ENCODE results near the gene SH3RF2.

The SH3RF2 gene

GRCh38 chr5:145922059-145922458, 14.3 kb upstream of the SH3RF2 start:
- no peak for DNase-seq (ENCODE audit: low spot score)

- DNase-seq (ENCODE audit: low spot score) = no peak
These were observed 13.0 kb upstream of the SH3RF2 start for GRCh38 chr5:145923405-145923804.

- no peak for DNase-seq (ENCODE audit: low spot score)
These were observed 11.5 kb upstream of the SH3RF2 start for GRCh38 chr5:145924849-145925248.

- DNase-seq (ENCODE audit: low spot score) = peak; percentile 75
These were observed 11.0 kb upstream of the SH3RF2 start for GRCh38 chr5:145925353-145925752.

GRCh38 chr5:145925803-145926202, 10.6 kb upstream of the SH3RF2 start:
- no peak for DNase-seq (ENCODE audit: low spot score)

GRCh38 chr5:145931718-145932117, 4.7 kb upstream of the SH3RF2 start:
- no peak for DNase-seq (ENCODE audit: low spot score)

GRCh38 chr5:145934276-145934675, 2.1 kb upstream of the SH3RF2 start:
- DNase-seq (ENCODE audit: low spot score) = no peak

- DNase-seq (ENCODE audit: low spot score) = no peak
These were observed 1.3 kb downstream of the SH3RF2 start for GRCh38 chr5:145937432-145938250.

- DNase-seq (ENCODE audit: low spot score) = no peak
These were observed 2.6 kb downstream of the SH3RF2 start for GRCh38 chr5:145938776-145939539.

GRCh38 chr5:145939540-145940065, 3.2 kb downstream of the SH3RF2 start:
- DNase-seq (ENCODE audit: low spot score) = no peak

- no peak for DNase-seq (ENCODE audit: low spot score)
These were observed 4.7 kb downstream of the SH3RF2 start for GRCh38 chr5:145941096-145941447.

GRCh38 chr5:145941448-145942130, 5.2 kb downstream of the SH3RF2 start:
- no peak for DNase-seq (ENCODE audit: low spot score)

- no peak for DNase-seq (ENCODE audit: low spot score)
These were observed 5.8 kb downstream of the SH3RF2 start for GRCh38 chr5:145942201-145942600.

GRCh38 chr5:145942749-145943148, 6.4 kb downstream of the SH3RF2 start:
- no peak for DNase-seq (ENCODE audit: low spot score)

- DNase-seq (ENCODE audit: low spot score) = no peak
These were observed 7.3 kb downstream of the SH3RF2 start for GRCh38 chr5:145943674-145944121.

- no peak for DNase-seq (ENCODE audit: low spot score)
These were observed 8.0 kb downstream of the SH3RF2 start for GRCh38 chr5:145944328-145944727.

- no peak for DNase-seq (ENCODE audit: low spot score)
These were observed 9.3 kb downstream of the SH3RF2 start for GRCh38 chr5:145945620-145946111.

GRCh38 chr5:145946112-145946861, 9.9 kb downstream of the SH3RF2 start:
- peak; percentile 62 for DNase-seq (ENCODE audit: low spot score)

- no peak for DNase-seq (ENCODE audit: low spot score)
These were observed 11.2 kb downstream of the SH3RF2 start for GRCh38 chr5:145947581-145947980.

GRCh38 chr5:145948047-145948446, 11.7 kb downstream of the SH3RF2 start:
- DNase-seq (ENCODE audit: low spot score) = no peak

GRCh38 chr5:145948921-145949320, 12.5 kb downstream of the SH3RF2 start:
- no peak for DNase-seq (ENCODE audit: low spot score)

GRCh38 chr5:145949474-145949873, 13.1 kb downstream of the SH3RF2 start:
- DNase-seq (ENCODE audit: low spot score) = no peak
